Loucy (cell line): ENCODE measurements around the gene WDR4.
A peak's percentile ranks its signal among the peaks of the same experiment; 100 is the strongest.
"Not testable (repeated sequence)": the region's sequence is repeated elsewhere in the genome, so short reads cannot be mapped to it uniquely, and the experiment has no call there.

Experiments
- H2AFZ ChIP-seq: fragments of 200-600 bp; sonication (generic); 2 replicates; pipeline ENCODE4 v1.6.0; 2016; ENCODE audit warnings: antibody characterized with exemption, mild to moderate bottlenecking, low read length, moderate library complexity
- H3F3A ChIP-seq: fragments of 200-600 bp; 2 replicates; pipeline ENCODE4 v1.6.0; 2016; ENCODE audit warnings: antibody characterized with exemption, low read depth, mild to moderate bottlenecking
- H3K27me3 ChIP-seq: fragments of 200-600 bp; sonication (generic); 2 replicates; pipeline ENCODE4 v1.6.1; 2014; ENCODE audit warnings: low read length, mild to moderate bottlenecking; ENCODE audit not compliant: insufficient read depth, poor library complexity, severe bottlenecking
- H3K36me3 ChIP-seq: fragments of 200-600 bp; sonication (generic); 2 replicates; pipeline ENCODE4 v1.6.1; 2016; ENCODE audit warnings: low read length; ENCODE audit not compliant: insufficient read depth
- H3K4me1 ChIP-seq: fragments of 200-600 bp; sonication (generic); 2 replicates; pipeline ENCODE4 v1.5.1; 2014; ENCODE audit warnings: low read length, mild to moderate bottlenecking; ENCODE audit not compliant: insufficient read depth, poor library complexity, severe bottlenecking
- H3K4me2 ChIP-seq: fragments of 200-600 bp; sonication (generic); 2 replicates; pipeline ENCODE4 v1.6.0; 2014; ENCODE audit warnings: antibody characterized with exemption, low read length, low read depth, mild to moderate bottlenecking; ENCODE audit not compliant: poor library complexity, severe bottlenecking
- H3K4me3 ChIP-seq: fragments of 200-600 bp; sonication (generic); 2 replicates; pipeline ENCODE4 v1.5.1; 2014; ENCODE audit warnings: low read length, mild to moderate bottlenecking, mixed read lengths; ENCODE audit not compliant: poor library complexity, severe bottlenecking
- H3K79me2 ChIP-seq: fragments of 200-600 bp; sonication (generic); 2 replicates; pipeline ENCODE4 v1.6.1; 2014; ENCODE audit warnings: low read length; ENCODE audit not compliant: insufficient read depth
- H3K9ac ChIP-seq: fragments of 200-600 bp; sonication (generic); 2 replicates; pipeline ENCODE4 v1.6.0; 2014; ENCODE audit warnings: mild to moderate bottlenecking, low read depth, low read length, moderate library complexity; ENCODE audit not compliant: poor library complexity, severe bottlenecking
- H3K9me2 ChIP-seq: fragments of 200-600 bp; sonication (generic); replicated peaks from 2 replicates; pipeline ENCODE4 v1.6.1; 2016; ENCODE audit warnings: low read depth, low read length, mixed read lengths
- H3K9me3 ChIP-seq: fragments of 200-600 bp; sonication (generic); 2 replicates; pipeline ENCODE4 v1.6.1; 2014; ENCODE audit warnings: mild to moderate bottlenecking, antibody characterized with exemption, low read length, low read depth; ENCODE audit not compliant: insufficient read depth
- H4K20me1 ChIP-seq: fragments of 200-600 bp; sonication (generic); 2 replicates; pipeline ENCODE4 v1.6.0; 2014; ENCODE audit warnings: antibody characterized with exemption, low read length, mild to moderate bottlenecking; ENCODE audit not compliant: insufficient read depth, poor library complexity, severe bottlenecking
- CTCF ChIP-seq: fragments of 200-600 bp; sonication (generic); conservative IDR thresholded peaks from 2 replicates; pipeline ENCODE4 v1.5.1; 2014; ENCODE audit warnings: mild to moderate bottlenecking, antibody characterized with exemption, low read length
- EZH2phosphoT487 ChIP-seq: fragments of 200-600 bp; IDR thresholded peaks from 2 replicates; pipeline ENCODE4 v1.6.1; 2018; ENCODE audit warnings: antibody characterized with exemption, mild to moderate bottlenecking, moderate library complexity, borderline replicate concordance

Gene WDR4

GRCh38 chr21:42818328-42818749 is 61.0 kb downstream of the WDR4 start:
- no peaks in the 10 kb centered on the region for H4K20me1 ChIP-seq
- no peak overlapping the region for H3K9ac ChIP-seq
- no peak overlapping the region for H3K4me3 ChIP-seq
- no peak overlapping the region for H2AFZ ChIP-seq
- H3K9me3 ChIP-seq, result peaks cover 16% of the 10 kb centered on the region; the same call in 1 of the 2 replicates
- no peaks in the 10 kb centered on the region for H3K9me2 ChIP-seq
- H3K27me3 ChIP-seq, result no peaks in the 10 kb centered on the region
- H3K79me2 ChIP-seq, result no peaks in the 10 kb centered on the region
- no peaks in the 10 kb centered on the region for H3F3A ChIP-seq
- H3K4me2 ChIP-seq, result no peak overlapping the region
- TF ChIP-seq EZH2phosphoT487 (no peak), CTCF (peak; percentile 92)
- H3K36me3 ChIP-seq, result no peaks in the 10 kb centered on the region
- H3K4me1 ChIP-seq, result peaks cover 7% of the 10 kb centered on the region

GRCh38 chr21:42815217-42815616 is 64.1 kb downstream of the WDR4 start:
- no peaks in the 10 kb centered on the region for H4K20me1 ChIP-seq
- H3K4me3 ChIP-seq, result no peak overlapping the region
- no peaks in the 10 kb centered on the region for H3K9me2 ChIP-seq
- no peaks in the 10 kb centered on the region for H3F3A ChIP-seq
- no peak overlapping the region for H3K4me2 ChIP-seq
- H3K36me3 ChIP-seq, result no peaks in the 10 kb centered on the region
- peaks cover 16% of the 10 kb centered on the region; the same call in 1 of the 2 replicates for H3K9me3 ChIP-seq
- no peak overlapping the region for H2AFZ ChIP-seq
- H3K4me1 ChIP-seq, result no peaks in the 10 kb centered on the region
- H3K79me2 ChIP-seq, result no peaks in the 10 kb centered on the region
- H3K27me3 ChIP-seq, result no peaks in the 10 kb centered on the region
- no peak overlapping the region for H3K9ac ChIP-seq
- TF ChIP-seq EZH2phosphoT487 (no peak), CTCF (no peak)

GRCh38 chr21:42812528-42813241 is 66.7 kb downstream of the WDR4 start:
- H3K4me3 ChIP-seq, H3K4me2 ChIP-seq, H4K20me1 ChIP-seq, H3K9me2 ChIP-seq, H3F3A ChIP-seq, H3K27me3 ChIP-seq, H3K36me3 ChIP-seq, H2AFZ ChIP-seq, H3K4me1 ChIP-seq, H3K9ac ChIP-seq, H3K79me2 ChIP-seq: not testable (repeated sequence)
- peaks cover 16% of the 10 kb centered on the region; the same call in 1 of the 2 replicates for H3K9me3 ChIP-seq

GRCh38 chr21:42811960-42812359 is 67.4 kb downstream of the WDR4 start:
- no peaks in the 10 kb centered on the region for H3K4me1 ChIP-seq
- no peak overlapping the region for H3K9ac ChIP-seq
- H3K27me3 ChIP-seq, result no peaks in the 10 kb centered on the region
- H3K9me3 ChIP-seq, result peaks cover 16% of the 10 kb centered on the region; the same call in 1 of the 2 replicates
- no peaks in the 10 kb centered on the region for H3K9me2 ChIP-seq
- no peak overlapping the region for H2AFZ ChIP-seq
- no peaks in the 10 kb centered on the region for H3K79me2 ChIP-seq
- no peaks in the 10 kb centered on the region for H4K20me1 ChIP-seq
- H3K4me3 ChIP-seq, result no peak overlapping the region
- no peaks in the 10 kb centered on the region for H3F3A ChIP-seq
- no peak overlapping the region for H3K4me2 ChIP-seq
- H3K36me3 ChIP-seq, result no peaks in the 10 kb centered on the region
- TF ChIP-seq CTCF (no peak), EZH2phosphoT487 (no peak)
